CD4-positive, alpha-beta T cell (primary cell): ENCODE results near the gene SERGEF. TPM values are rescaled to one million over a fixed set of nuclear protein-coding genes. Genes with fewer than 3 reads are reported as not detected.

ENCODE experiments used
- ATAC-seq: fragments of 200-7000 bp; cut with Tn5 transposase; one replicate; pipeline ENCODE4 v1.10.0; 2022; ENCODE audit warnings: mild to moderate bottlenecking; ENCODE audit not compliant: poor library complexity
- CTCF ChIA-PET: fragments of 350-600 bp; sonication (Branson Sonifier 250); formaldehyde crosslinking; loops from one replicate; lab custom pipeline; 2021; ENCODE audit warnings: antibody characterized with exemption, inconsistent platforms; lab: Charles Lee
- POLR2A ChIA-PET: fragments of 350-600 bp; sonication (Branson Sonifier 250); formaldehyde crosslinking; loops from one replicate; lab custom pipeline; 2021; ENCODE audit warnings: antibody characterized with exemption, inconsistent platforms; lab: Charles Lee
- DNase-seq, 14 experiments: peaks; one replicate each; pipeline ENCODE4 v3.0.0-alpha.2; 2013 to 2020; ENCODE audit warnings: mixed read lengths in 2 of 14
- H3K27ac ChIP-seq, 2 donors: one replicate each; pipeline versions ENCODE4 v1.5.1 to v1.7.0; 2013; ENCODE audit warnings: low read length in 2 of 2, low read depth in 1 of 2, mild to moderate bottlenecking in 1 of 2
- H3K27me3 ChIP-seq, 2 experiments: 1 replicate in 1 of 2; 2 replicates in 1 of 2; pipeline versions ENCODE4 v1.6.1 to v1.7.0; 2013; ENCODE audit warnings: low read length in 2 of 2, control low read depth in 1 of 2, mild to moderate bottlenecking in 1 of 2, moderate library complexity in 1 of 2; ENCODE audit not compliant: insufficient read depth in 2 of 2, control insufficient read depth in 1 of 2
- H3K36me3 ChIP-seq: one replicate; pipeline ENCODE4 v1.6.1; 2013; ENCODE audit warnings: low read length, control low read depth; ENCODE audit not compliant: insufficient read depth
- H3K4me1 ChIP-seq: one replicate; pipeline ENCODE4 v1.6.1; 2013; ENCODE audit warnings: low read length, control low read depth; ENCODE audit not compliant: insufficient read depth
- H3K4me3 ChIP-seq: one replicate; pipeline ENCODE4 v1.5.1; 2013; ENCODE audit warnings: mild to moderate bottlenecking, low read length, moderate library complexity
- H3K9me3 ChIP-seq, 2 experiments: 1 replicate in 1 of 2; 2 replicates in 1 of 2; pipeline versions ENCODE4 v1.6.1 to v1.7.0; 2013; ENCODE audit warnings: low read length in 2 of 2, mild to moderate bottlenecking in 2 of 2, control low read depth in 1 of 2, moderate library complexity in 1 of 2; ENCODE audit not compliant: control insufficient read depth in 1 of 2, insufficient read depth in 1 of 2
- H3K27ac Mint-ChIP-seq: one replicate; pipeline ENCODE4 v1.8.0; 2020; ENCODE audit warnings: mixed read lengths
- H3K27me3 Mint-ChIP-seq: one replicate; pipeline ENCODE4 v1.8.0; 2021; ENCODE audit warnings: mixed read lengths
- H3K36me3 Mint-ChIP-seq: one replicate; pipeline ENCODE4 v1.8.0; 2021; ENCODE audit warnings: low read depth, mixed read lengths
- H3K4me1 Mint-ChIP-seq: one replicate; pipeline ENCODE4 v1.8.0; 2021; ENCODE audit warnings: low read depth, mixed read lengths
- H3K4me3 Mint-ChIP-seq: one replicate; pipeline ENCODE4 v1.8.0; 2020; ENCODE audit warnings: mild to moderate bottlenecking, mixed read lengths
- H3K9me3 Mint-ChIP-seq: one replicate; pipeline ENCODE4 v1.8.0; 2020; ENCODE audit warnings: mixed read lengths
- CTCF ChIP-seq: fragments of 200-600 bp; IDR thresholded peaks from one replicate; pipeline ENCODE4 v1.8.0; 2022; ENCODE audit warnings: antibody characterized with exemption, mild to moderate bottlenecking
- intact Hi-C, 2 experiments: fragments of 100-400 bp; cut with DNase I in 1 of 2; cut with micrococcal nuclease in 1 of 2; formaldehyde crosslinking; loops; one replicate each; pipeline versions ENCODE4 v1.15.1 to v1.9.0; 2023 to 2025; cut with DNase I, micrococcal nuclease
- total RNA-seq, 174 experiments: library from RNA in 2 of 174; stranded (reverse) in 2 of 174; gene quantifications; one replicate each; pipeline ENCODE4 v1.2.3 and lab custom pipeline; 2021 to 2026

SERGEF gene
- total RNA-seq, 2 experiments from 2014 or later: 35.2 to 37.1 TPM

DNA sequence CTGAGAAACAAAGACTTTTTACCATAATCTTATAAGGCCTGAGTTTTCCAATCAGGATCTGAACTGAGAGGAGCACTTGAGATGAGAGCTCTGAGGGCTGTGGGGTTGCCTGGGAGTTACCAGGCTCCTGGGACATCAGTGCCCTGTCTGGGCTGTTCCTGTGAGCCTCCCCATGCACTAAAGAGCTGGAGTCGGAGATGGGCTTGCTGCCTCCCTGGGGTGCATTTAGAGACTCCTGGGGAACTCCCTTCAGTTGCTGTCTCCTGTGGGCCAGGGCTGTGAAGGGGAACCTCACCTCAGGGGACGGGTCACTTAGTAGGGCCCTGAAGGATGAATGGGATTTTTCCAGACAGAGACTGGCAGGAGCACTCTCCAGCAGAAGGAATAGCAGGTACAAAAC, 244.9 kb downstream of the SERGEF start:
- Mint-ChIP-seq H3K27ac (no peak overlapping the region), H3K36me3 (no peaks in the 10 kb centered on the region), H3K4me1 (no peaks in the 10 kb centered on the region), H3K9me3 (no peaks in the 10 kb centered on the region), H3K4me3 (no peak overlapping the region), H3K27me3 (peaks cover 15% of the 10 kb centered on the region)
- TF ChIP-seq CTCF: no peak
- Histone ChIP-seq H3K4me1 (no peaks in the 10 kb centered on the region), H3K36me3 (no peaks in the 10 kb centered on the region), H3K27ac (no peak overlapping the region), H3K27me3 (no peaks in the 10 kb centered on the region), H3K9me3 (peaks cover 0 to 13% of the 10 kb centered on the region in 2 experiments), H3K4me3 (no peak overlapping the region)
- ChIA-PET CTCF (no interaction called here), POLR2A (no interaction called here)
- DNase-seq (no peak), ATAC-seq (no peak)
- intact Hi-C loops: no loop called here

DNA sequence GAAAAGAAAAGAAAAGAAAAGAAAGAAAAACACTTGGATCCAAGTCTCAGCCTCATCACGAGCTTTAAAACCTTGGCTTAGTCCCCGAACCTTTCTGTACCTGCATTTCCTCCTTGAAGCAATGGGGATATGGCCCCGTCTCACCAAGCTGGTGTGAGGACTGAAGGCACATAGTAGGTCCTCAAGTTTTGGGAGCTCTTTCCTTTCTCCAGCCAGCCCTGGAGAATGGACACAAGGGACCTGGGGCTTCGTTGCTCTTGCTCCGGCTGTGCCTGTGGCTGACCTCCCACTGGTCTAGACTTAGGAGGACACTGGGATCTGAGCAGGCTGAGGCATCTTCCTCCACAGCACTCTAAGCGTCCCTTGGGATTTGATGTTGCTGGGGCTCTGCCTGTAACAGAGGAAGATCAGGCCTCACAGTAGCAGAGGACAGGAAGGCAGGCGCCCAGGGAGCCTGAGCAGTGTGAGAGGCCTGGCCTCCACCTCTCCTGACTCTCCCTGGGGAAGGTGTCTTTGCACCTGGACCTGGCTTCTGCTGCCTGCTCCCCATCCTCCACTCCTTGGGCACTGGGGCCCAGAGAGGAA, 245.5 kb downstream of the SERGEF start:
- no peak overlapping the region for H3K4me3 Mint-ChIP-seq
- no peaks in the 10 kb centered on the region for H3K9me3 Mint-ChIP-seq
- H3K36me3 Mint-ChIP-seq: no peaks in the 10 kb centered on the region
- H3K27me3 Mint-ChIP-seq: peaks cover 15% of the 10 kb centered on the region
- no peaks in the 10 kb centered on the region for H3K4me1 Mint-ChIP-seq
- ATAC-seq (no peak), DNase-seq (no peak)
- no peak for TF ChIP-seq CTCF
- H3K27ac Mint-ChIP-seq: no peak overlapping the region
- POLR2A ChIA-PET: no interaction called here
- Histone ChIP-seq H3K27ac (no peak overlapping the region), H3K9me3 (peaks cover 0 to 8% of the 10 kb centered on the region in 2 experiments), H3K4me3 (no peak overlapping the region), H3K27me3 (no peaks in the 10 kb centered on the region), H3K36me3 (no peaks in the 10 kb centered on the region), H3K4me1 (no peaks in the 10 kb centered on the region)
- intact Hi-C loops: no loop called here
- CTCF ChIA-PET: no interaction called here

GRCh38 chr11:17766590-17766989, 246.3 kb downstream of the SERGEF start:
- no peak for TF ChIP-seq CTCF
- H3K4me3 Mint-ChIP-seq: no peak overlapping the region
- no peak overlapping the region for H3K27ac ChIP-seq
- no peak overlapping the region for H3K27ac Mint-ChIP-seq
- H3K4me1 ChIP-seq: no peaks in the 10 kb centered on the region
- no peaks in the 10 kb centered on the region for H3K9me3 ChIP-seq
- H3K4me3 ChIP-seq: no peak overlapping the region
- no peak for DNase-seq
- H3K36me3 ChIP-seq: no peaks in the 10 kb centered on the region
- no peaks in the 10 kb centered on the region for H3K27me3 ChIP-seq
- no peaks in the 10 kb centered on the region for H3K36me3 Mint-ChIP-seq
- H3K4me1 Mint-ChIP-seq: no peaks in the 10 kb centered on the region
- ATAC-seq: no peak
- ChIA-PET CTCF (no interaction called here), POLR2A (no interaction called here)
- H3K27me3 Mint-ChIP-seq: peaks cover 15% of the 10 kb centered on the region
- intact Hi-C loops: no loop called here
- H3K9me3 Mint-ChIP-seq: no peaks in the 10 kb centered on the region
